ENCODE data around the gene FOXP1.

Gene FOXP1

DNA sequence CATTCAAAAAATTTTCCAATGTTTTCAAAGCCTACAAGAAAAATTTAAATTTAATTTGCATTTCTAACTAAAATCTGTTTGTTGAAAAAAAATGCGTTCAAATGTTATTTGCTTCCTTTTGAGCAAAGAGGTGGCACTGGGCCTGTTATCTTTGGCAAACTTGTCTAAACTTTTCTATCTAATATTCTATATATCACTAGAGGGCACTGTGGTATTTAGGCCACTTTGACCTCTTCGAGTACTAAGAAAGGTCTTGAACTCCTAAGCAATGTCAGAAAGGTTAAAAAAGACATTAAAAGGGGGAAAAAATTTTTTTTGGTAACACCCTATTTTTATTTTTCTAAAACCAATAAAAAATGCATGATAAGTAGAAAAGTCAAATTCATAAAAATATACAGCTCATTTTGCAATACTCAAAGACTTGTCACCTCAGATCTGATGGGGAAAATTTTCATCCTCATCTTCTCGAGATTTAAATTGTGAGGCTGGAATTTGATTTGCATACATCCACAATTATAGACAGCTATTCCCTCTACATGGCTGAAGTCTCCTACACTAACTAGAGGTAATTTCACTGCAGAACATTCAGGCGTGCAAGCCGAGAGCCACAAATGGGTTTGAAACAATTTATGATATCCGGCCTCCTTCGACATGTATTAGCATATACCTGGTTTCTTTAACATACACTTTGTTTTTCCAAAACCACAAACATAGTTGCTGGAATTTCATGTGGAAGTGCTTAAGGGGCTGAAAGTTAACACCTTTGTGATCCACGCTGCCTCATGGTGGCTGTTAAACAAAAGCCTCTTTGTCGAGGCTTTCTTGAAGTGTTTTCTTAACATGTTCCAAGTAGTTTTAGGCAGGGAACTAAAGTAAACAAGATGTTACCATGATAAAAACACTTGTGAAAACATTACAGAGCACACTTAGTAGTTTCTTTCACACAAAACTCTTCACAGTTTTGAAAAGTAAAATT is 576.4 kb downstream of the FOXP1 start:
- FAIRE-seq (peak; percentile 40), DNase-seq (ENCODE audit: insufficient read length, low spot score) (no peak)

DNA sequence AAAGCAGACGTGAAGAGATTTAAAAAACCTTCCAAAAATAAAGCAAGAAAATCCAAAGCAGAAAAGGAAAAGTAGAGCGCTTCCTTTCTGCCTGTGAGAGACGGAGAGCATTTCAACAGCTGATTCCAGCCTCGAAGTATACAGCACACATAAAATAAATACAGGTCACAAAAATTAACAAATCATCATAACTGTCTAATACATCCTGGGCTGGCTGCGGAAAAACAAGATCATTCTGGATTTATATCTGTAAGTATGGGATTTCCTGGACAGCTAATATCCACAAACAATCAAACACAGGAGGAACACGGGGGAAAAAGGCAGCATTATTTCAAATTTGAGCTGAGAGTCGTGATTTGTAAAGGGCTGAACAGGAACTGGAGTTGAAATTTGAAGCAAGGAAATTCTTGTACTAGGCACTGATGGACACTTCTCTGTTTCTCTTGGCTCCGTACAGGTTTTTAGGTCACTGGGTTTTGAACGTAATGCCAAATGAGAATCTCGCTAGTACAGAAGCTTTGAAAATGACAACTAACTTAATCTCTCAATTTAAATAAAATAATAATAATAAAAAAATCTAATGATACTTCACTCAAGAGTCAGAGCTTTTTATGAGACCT is 577.7 kb downstream of the FOXP1 start:
- DNase-seq (ENCODE audit: insufficient read length, low spot score) (no peak), FAIRE-seq (no peak)

DNA sequence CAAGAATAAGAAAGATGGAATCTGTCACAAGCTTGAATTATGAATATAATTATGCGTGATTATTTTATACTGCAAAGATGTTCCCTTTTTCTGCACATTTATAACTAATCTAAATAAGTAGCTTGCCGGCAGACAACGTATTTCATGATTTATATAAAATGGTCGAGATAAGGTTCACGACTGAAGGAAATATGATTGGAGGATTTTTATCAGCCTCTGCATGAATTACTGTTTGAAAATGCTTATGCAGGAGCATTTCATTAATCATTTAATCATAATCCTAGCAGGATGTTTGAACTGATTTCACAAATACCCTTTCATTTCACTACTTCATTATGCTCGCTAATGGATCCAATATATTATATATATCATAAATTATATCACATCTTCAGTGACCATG is 580.0 kb downstream of the FOXP1 start:
- FAIRE-seq (no peak), DNase-seq (ENCODE audit: insufficient read length, low spot score) (no peak)

DNA sequence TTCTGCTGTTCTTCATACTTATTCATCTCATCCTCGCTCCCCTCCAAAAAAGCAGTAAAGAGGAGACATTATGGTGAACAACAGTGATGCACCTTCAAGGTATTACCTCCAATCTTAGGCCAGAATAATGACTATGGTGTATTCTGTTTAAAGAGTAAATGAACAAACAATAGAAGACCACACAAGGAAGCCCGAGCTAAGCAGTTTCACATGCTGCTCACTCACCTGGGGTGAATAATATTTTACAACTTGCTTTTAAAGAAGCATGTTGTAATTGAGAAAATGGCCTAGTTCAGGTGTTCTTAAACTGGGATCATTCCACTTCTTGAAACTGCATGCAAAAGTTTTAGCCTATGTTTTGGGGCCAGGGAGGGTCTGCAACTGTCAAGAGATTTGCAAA is 581.2 kb downstream of the FOXP1 start:
- DNase-seq (ENCODE audit: insufficient read length, low spot score) (no peak), FAIRE-seq (no peak)

DNA sequence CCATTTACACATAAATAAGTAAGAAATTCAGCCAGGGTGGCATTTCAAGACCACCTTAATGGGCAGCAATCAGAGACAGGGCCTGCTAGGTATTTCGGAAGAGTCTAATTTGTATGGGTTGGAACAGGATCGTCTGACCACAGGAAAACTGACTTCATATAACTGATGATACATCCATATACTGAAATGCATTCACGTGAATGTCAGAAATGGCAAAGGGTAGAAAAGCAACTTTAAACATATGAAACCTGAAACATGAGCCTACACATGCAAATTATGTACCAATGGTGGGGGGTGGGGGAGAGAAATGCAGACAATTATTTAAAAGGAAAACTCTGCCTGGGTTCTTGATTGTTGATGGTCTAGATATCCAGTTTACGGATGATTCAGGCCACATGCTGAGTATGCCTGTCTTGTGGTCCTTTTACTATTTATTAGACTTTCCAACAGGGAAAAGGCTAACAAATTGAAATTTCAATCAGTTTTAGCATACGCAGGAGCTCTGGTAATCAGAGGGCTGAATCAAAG is 582.2 kb downstream of the FOXP1 start:
- DNase-seq (ENCODE audit: insufficient read length, low spot score) (no peak), FAIRE-seq (no peak)

DNA sequence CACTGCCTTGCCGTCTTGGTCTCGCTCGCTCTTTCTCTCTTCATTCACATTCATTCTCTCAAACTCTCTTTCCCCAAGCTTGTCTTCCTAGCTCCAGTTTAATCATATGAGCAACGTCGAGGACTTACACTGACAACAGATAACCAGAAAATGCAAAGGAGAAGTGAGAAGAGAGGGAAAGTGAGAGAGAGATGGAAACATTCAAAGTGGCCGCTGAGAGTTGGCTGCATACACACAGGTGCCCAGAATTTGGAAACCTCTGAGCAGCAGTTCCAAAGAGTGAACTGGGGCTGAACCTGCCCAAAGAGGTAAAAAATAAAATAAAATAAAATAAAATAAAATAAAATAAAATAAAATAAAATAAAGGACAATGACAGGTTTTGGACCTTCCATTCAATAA is 583.0 kb downstream of the FOXP1 start:
- no peak for FAIRE-seq
- DNase-seq (ENCODE audit: insufficient read length, low spot score): no peak

DNA sequence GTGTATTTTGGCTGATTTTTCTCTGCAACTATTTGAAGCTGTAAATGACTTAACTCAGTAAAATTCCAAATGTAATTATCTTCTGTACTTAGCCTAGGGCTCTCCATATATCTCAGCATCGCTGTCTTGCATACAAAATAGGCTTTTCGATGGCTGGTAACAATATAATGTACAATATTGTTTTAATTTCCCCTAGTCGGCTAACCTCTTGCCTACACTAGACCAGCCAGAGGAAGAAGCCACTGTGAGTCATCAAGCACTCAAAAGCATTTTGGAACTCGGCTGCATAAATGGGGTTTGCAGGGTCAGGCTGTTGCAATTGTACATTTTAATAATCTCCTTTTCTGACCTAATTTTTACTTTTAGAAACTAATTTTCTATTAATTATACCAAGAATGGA is 583.8 kb downstream of the FOXP1 start:
- FAIRE-seq (no peak), DNase-seq (ENCODE audit: insufficient read length, low spot score) (no peak)

DNA sequence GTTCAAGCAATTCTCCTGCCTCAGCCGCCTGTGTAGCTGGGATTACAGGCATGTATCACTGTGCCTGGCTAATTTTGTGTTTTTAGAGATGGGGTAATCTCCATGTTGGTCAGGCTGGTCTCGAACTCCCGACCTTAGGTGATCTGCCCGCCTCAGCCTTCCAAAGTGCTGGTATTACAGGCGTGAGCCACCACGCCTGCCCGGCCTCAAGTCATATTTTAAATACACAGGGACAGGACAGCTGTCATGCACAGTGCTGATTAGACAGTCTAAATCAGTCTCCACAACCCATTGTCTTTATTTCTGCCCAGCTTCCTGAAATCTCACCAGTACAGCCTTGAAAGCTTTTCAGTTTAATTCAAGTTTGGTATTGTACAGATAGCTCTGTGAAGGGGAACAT is 587.4 kb downstream of the FOXP1 start:
- FAIRE-seq (no peak), DNase-seq (ENCODE audit: insufficient read length, low spot score) (no peak)

DNA sequence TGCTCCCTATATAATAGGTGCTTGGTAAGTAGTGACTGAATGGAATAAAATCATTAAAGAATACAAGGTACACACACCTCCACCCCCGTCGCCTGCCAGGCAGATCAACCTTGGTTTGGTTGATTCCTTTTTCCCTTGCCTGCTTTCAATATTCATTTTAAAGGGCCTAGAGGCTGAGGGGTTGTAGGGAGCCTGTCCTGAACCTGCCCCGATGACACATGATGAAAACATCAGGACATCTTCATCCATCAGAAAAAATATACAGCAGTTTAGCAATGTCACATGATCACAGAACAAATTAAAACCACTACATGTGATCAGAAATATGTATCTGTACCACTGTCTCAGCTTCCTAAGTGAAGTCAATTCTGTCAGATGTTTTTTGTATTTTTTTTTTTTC is 588.9 kb downstream of the FOXP1 start:
- no peak for DNase-seq (ENCODE audit: insufficient read length, low spot score)
- FAIRE-seq: no peak

DNA sequence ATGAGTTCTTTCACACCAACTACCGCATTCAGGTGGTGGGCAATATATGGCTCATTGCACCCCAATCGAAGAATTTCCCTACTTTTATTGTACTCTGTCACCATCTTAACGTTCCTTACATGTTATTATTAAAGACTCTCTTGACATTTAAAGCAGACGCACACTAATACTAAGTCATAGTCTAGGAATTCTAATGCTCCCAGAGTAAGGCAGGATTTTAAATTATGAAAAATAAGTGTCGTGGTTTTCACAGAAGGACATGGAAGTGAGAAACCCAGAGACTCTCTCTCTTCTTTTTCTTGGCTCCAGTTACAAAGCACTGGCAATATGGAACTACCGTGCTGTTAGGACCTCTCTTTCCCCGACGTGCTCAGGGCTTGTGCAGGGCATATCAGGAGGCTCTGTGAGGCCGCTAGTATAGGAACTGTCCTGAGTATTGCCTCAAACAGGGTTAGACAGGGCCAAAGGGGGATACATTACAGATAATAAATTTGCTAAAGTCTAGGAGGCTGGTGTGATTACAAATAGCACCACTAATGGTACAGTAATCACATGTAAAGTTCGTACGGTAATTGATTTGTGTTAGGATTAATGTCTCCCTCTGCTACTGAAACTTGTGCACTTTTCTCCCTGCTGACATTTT is 590.8 kb downstream of the FOXP1 start:
- peak; percentile 35 for FAIRE-seq
- DNase-seq (ENCODE audit: insufficient read length, low spot score): no peak

DNA sequence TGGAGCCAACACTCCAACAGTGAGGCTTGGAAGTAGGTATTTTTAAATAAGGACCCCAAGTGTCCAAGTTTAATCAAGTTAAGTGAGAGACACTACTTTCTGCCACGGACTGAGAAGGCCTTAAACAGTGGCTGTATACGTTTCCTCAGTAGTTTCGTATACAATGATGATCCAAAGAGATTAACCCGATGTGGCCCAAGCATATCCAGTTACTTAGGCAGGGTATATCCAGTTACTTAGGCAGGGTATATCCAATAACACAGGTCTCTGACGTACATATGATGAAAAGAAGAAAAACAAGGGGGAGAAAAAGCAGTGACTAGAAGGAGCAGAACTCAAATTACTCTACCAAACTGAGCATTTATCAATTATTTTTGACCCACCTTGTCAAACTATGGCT is 591.4 kb downstream of the FOXP1 start:
- FAIRE-seq: no peak
- DNase-seq (ENCODE audit: insufficient read length, low spot score): no peak

DNA sequence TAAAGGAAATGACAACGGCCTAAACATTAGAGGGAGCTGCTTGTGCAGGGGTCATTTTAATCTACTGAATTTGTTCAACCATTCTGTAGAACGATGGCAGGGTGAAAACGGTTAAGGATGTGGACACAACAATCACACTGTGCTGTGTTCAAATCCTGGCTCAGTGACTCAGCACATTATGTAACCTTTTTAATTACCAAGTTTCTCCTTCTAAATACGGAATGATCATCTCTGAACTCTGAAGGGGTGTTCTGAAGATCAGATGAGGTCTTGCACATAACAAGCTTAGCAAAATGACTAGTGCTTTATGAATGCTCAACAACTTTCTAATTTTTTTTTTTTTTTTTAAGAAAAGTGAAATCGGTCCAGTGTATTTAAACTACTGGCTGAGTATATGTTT is 592.8 kb downstream of the FOXP1 start:
- no peak for FAIRE-seq

DNA sequence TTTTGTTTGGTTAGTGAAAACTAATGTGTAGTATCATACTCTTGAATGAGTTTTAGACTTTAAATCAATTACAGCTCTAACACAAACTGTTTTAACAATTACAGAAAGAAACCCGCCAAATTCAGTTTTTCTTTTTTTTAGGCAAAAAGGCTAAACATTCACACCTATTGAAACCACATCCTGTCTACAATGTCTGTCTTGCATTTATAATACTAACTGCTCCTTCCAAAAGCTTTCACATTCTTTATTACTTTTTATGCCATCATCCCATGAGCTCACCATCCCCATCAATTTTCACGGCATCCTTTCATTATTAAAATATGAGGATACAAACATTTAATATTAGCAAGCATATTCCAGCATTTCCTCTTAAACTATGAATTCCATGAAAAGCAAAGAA is 593.3 kb downstream of the FOXP1 start:
- FAIRE-seq (no peak), DNase-seq (ENCODE audit: insufficient read length, low spot score) (no peak)

More for the DNA sequence above, 592.8 kb downstream of the FOXP1 start:
- DNase-seq (ENCODE audit: insufficient read length, low spot score): no peak

DNA sequence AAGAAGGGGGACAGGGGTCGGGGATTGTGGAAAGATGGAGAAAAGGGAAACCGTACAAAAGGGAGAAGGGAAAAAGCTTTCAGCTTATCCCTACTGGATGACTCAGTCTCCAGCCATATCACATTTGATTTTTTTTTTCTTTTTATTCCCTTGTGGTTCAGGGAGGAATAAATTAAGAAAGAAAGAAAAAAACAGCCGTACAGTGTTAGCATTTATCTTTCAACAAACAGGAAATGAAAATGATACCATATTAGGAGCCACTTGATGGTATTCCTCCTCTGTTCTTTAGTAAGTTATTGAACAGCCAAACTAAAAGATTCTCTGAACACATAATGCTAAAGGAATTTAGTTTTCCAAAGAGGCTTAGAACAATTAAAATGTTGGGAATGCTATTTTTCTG is 594.4 kb downstream of the FOXP1 start:
- DNase-seq (ENCODE audit: insufficient read length, low spot score): no peak
- peak; percentile 44 for FAIRE-seq

DNA sequence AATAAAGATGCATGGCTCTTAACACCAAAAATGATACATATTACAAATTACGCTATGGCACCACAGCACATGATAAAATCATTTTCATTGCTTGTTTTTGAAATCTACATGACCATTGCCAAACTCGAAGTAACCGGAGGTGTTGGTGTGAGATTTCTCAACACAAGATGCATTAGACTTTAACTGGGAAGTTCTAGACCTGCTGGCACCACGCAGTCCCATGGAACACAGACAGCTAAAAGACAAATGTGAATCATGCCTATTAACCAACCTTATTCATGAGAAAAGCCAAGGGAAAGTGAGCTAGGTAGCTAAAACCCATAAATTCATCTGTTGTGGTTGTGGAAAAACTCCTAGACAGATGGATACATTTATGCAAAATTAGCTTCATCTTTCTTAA is 595.4 kb downstream of the FOXP1 start:
- FAIRE-seq: no peak
- DNase-seq (ENCODE audit: insufficient read length, low spot score): no peak

DNA sequence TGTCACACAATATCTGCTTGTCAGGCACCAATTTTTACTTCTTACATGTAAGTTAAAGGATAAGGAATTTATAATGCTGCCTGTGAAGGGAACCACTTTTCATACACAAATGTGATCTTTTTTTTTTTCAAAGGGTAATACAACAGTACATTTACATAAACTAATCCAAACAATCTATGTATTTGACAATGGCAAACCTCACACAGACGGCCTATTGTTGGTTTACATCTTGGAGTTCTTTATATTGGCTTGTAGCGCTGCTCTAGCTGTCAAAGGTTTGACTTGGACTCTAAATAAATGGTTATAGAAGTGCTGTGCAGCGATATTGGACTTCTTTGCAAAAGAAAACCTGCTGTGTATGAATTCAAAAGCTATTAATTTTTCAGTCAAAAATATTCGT is 598.0 kb downstream of the FOXP1 start:
- FAIRE-seq (no peak), DNase-seq (ENCODE audit: insufficient read length, low spot score) (no peak)

DNA sequence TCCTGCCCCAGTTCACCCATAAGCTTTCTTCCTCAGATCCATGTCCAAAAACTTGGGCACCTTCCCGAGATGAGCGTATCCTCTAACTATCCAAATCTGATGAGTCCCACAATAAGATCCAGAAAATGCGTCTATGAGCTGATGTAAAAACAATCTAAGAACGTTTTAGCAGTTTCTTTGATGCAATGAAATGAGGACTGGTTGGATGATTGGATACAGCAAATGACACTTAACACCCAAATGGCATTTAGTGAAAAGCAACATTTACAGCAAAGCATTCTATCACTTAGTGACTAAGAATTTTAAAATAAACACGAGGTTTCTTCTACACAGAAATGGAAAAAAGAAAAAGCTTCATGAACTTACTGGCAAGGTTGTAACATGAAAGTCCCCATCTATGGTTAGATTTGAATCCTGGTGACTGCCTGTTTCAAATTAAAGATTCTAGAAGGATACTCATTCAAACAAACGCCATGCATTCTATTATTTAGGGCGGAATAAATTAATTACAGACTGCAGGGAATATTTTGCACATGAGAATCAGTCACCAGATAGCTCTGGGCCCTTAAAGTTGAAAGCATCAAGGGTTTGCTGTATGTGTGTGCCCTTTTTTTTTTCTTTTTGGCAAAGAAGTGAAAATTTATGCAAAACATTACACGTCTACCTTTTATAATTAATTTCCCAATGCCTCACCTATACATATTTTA is 598.6 kb downstream of the FOXP1 start:
- no peak for DNase-seq (ENCODE audit: insufficient read length, low spot score)

DNA sequence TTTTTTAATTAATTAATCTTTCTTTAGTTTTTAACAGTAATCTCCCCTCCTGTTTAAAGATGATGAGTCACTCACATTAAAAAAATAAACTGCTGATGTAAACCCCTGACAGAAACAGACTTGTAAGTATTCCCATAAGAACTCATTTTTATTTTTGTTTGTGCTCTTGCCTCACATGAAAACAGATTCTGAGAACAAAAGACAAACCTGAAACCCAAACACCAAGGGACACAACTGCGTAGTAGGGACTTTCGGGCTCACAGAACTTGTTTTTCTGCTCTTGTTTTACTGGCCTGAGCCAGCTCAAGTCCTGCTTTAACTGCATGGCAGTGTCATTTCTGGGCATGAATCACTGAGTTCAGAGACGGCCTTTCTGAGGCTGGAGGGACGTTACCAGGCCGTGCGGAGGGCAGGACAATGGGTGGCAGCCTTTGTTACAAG is 600.8 kb downstream of the FOXP1 start:
- DNase-seq (ENCODE audit: insufficient read length, low spot score) (no peak), FAIRE-seq (no peak)

More for the DNA sequence above, 598.6 kb downstream of the FOXP1 start:
- FAIRE-seq: no peak

DNA sequence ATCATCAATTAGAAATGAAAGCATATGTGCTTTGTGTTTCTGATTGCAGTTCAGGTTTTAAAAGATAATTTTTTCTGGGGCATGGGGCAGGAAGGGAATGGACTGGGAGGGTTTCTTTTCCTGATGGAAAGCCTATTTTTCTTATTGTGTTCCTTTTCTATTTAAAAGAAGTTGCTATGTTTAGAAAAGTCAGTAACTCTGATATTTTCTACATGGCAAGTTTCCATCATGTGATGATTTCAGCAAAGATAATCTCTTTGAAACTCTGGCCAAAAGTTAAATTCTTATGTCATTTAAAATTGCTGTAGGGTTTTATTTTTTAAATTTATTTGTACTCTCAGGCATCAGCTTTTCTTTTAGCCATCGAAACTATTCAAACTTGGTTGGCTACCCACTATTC is 601.2 kb downstream of the FOXP1 start:
- DNase-seq (ENCODE audit: insufficient read length, low spot score): no peak
- FAIRE-seq: no peak

DNA sequence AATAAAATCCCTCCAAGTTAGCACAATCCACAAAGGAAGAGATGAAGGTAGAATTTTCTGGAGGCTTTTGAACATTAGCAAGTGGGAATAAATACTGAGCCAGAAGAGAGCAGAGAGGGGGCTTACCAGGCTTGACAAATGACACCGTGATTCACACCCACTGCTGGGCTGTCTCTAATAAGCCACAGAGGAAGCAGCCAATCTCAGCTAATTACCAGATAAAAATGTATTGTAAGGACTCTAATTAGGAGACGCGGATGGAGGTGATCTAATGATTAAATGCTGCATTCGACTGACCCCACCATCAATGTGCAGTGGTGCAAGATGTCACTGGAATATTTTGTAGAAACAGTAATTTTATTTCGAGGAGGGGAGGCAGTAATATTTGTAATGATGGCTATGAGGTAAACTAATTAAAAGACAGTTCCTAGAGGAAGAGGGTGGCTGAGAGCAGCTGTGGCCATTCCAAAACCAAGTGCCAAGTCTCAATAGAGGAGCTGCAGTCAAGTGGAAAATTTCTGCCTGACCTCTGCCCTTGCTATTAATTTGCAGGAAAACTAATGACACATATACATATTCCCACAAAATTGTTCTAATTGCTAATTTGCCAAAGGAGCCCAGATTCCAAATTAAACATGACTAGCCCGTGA is 602.2 kb downstream of the FOXP1 start:
- DNase-seq (ENCODE audit: insufficient read length, low spot score): no peak
- FAIRE-seq: no peak

Data from GM19239 (cell line).